Measurements from ENCODE around the gene CUX1. TPM values are rescaled to one million over a fixed set of nuclear protein-coding genes. Genes with fewer than 3 reads are reported as not detected.

The CUX1 gene
- total and polyA plus RNA-seq, 2 of the 13 experiments (the other 11 are each of a cell fraction or from before 2014, with no cell fraction given) = 13.7 to 14.9 TPM

DNA sequence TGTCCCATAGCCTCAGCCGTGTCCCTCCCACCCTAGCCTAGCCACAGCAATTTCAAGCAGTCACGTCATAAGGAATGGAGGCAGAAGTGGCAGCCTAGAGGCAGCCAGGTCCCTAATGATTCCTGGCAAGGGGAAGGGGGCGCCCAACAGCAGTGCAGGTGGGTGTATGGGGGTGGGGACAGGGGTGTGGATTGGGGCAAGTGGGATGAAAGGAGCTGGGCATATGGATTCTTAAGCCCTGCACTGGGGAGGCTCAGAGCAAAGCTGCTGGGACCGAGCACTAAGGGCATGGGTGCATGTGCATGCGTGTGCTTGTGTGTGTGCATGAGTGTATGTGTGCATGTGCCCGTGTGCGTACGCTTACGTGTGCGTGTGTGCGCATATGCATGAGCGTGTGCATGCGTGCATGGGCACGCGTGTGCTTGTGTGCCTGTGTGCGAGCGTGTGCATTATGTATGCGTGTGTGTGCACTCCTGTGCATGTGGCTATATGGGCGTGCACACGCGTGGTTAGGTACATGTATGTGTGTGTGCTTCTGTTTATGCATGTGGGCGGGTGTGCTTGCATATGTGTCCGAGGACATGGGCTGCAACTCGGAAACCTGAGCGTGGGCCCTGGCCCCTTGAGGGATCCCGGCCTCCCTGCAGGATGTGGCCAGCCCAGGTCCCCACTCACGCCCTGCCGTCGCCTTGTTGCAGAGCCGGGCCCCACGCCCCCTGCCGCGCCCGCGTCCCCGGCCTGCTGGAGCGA lies 503.4 kb downstream of the CUX1 start:
- Histone ChIP-seq H3K36me3 (replicated peaks in 1 of 2; ENCODE audit: control insufficient read depth in 1 of 2, insufficient read depth in 2 of 2, low read length in 2 of 2) (no peaks in the 10 kb centered on the region), H3K4me2 (ENCODE audit: low read depth, low read length) (no peak overlapping the region), H4K20me1 (ENCODE audit: insufficient read depth, low read length) (no peaks in the 10 kb centered on the region), H3K9ac (ENCODE audit: insufficient read depth, low read depth, low read length) (no peak overlapping the region), H3K9me3 (ENCODE audit: low read length) (no peaks in the 10 kb centered on the region), H3K4me1 (ENCODE audit: insufficient read depth, low read length) (no peaks in the 10 kb centered on the region), H3K27me3 (ENCODE audit: control insufficient read depth in 1 of 2, insufficient read depth in 2 of 2, low read length in 2 of 2) (no peaks in the 10 kb centered on the region), H3K79me2 (ENCODE audit: insufficient read depth, low read length) (no peaks in the 10 kb centered on the region), H3K4me3 (replicated peaks in 1 of 3; ENCODE audit: insufficient read depth in 1 of 3, low read depth in 2 of 3, low read length in 3 of 3) (no peak overlapping the region), H2AFZ (ENCODE audit: low read length) (no peak overlapping the region), H3K27ac (ENCODE audit: extremely low read length, insufficient read depth, low read length) (no peak overlapping the region)
- WGBS (ENCODE audit: low lambda C conversion rate) = 95% methylated on average over 32 of the region's 37 CpGs
- in situ Hi-C loops (cut with HindIII; ENCODE audit: extremely low pct_ligation_motif_present, low pct_unique_long_range_greater_than_20kb) = no loop called here
- POLR2A ChIA-PET = no interaction called here
- no peak for DNase-seq (ENCODE audit: low spot score)
- FAIRE-seq = no peak
- BruUV-seq (replicated peaks) = no TSS peak
- ATAC-seq = no peak
- CTCF ChIA-PET (ENCODE audit: low intra/inter-chr PET ratio, low total read pairs) = no interaction called here
- TF ChIP-seq FLYWCH1 (CRISPR knock-in tag; IDR thresholded peaks at IDR 0.05) = no peak
- no peak for TF ChIP-seq SP5 (CRISPR knock-in tag; IDR thresholded peaks at IDR 0.05; ENCODE audit: borderline replicate concordance, low read depth)
- intact Hi-C loops (cut with micrococcal nuclease; ENCODE audit: unreplicated experiment) = no loop called here

DNA sequence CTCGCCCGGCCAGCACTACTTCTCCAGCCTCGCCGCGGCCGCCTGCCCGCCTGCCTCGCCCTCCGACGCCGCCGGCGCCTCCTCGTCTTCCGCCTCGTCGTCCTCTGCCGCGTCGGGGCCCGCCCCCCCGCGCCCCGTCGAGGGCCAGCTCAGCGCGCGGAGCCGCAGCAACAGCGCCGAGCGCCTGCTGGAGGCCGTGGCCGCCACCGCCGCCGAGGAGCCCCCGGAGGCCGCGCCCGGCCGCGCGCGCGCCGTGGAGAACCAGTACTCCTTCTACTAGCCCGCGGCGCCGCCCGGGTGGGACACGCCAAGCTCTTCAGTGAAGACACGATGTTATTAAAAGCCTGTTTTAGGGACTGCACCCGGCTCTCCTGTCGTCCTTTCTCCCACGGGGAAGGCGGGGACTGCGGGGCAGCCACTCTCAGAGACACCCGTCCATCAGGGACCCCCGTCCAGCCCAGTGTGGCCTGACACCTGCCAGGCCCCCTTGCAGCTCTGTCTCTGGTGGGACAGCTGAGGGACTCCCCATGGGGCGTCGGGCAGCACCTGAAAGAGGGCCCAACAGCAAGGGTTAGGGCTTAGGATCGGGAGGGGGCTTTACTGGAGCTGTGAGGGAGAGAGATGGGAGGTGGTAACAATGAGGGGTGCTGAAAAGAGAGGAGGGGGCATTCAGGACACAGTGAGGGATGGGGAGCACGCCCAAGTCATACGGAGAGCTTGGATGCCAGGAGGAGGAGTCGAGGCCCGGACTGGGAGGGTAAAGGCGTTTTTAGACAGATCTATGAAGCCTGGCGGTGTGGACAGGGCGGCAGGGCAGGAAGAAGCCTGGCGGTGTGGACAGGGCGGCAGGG lies 504.1 kb downstream of the CUX1 start:
- no peak for DNase-seq (ENCODE audit: low spot score)
- ATAC-seq = no peak
- TF ChIP-seq ZNF850 (CRISPR knock-in tag; conservative IDR thresholded peaks at IDR 0.05) (no peak), ARID2 (CRISPR knock-in tag; IDR thresholded peaks at IDR 0.05; ENCODE audit: borderline replicate concordance) (no peak), SMARCC2 (IDR thresholded peaks at IDR 0.05) (no peak), KDM3A (CRISPR knock-in tag; IDR thresholded peaks at IDR 0.05; ENCODE audit: low read depth) (no peak), DNMT1 (CRISPR knock-in tag; IDR thresholded peaks at IDR 0.05) (no peak), MIER2 (CRISPR knock-in tag; IDR thresholded peaks at IDR 0.05) (no peak), YY1 (IDR thresholded peaks at IDR 0.05; ENCODE audit: insufficient read depth, insufficient replicate concordance, low read depth, low read length) (no peak)
- TF ChIP-seq, protein P1, sequence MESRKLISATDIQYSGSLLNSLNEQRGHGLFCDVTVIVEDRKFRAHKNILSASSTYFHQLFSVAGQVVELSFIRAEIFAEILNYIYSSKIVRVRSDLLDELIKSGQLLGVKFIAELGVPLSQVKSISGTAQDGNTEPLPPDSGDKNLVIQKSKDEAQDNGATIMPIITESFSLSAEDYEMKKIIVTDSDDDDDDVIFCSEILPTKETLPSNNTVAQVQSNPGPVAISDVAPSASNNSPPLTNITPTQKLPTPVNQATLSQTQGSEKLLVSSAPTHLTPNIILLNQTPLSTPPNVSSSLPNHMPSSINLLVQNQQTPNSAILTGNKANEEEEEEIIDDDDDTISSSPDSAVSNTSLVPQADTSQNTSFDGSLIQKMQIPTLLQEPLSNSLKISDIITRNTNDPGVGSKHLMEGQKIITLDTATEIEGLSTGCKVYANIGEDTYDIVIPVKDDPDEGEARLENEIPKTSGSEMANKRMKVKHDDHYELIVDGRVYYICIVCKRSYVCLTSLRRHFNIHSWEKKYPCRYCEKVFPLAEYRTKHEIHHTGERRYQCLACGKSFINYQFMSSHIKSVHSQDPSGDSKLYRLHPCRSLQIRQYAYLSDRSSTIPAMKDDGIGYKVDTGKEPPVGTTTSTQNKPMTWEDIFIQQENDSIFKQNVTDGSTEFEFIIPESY (CRISPR knock-in tag; IDR thresholded peaks at IDR 0.05) = 0 out of 2 replicates have a peak, but pooled peaks have one; percentile 15
- 88% methylated on average over 64 of the region's 73 CpGs for WGBS (ENCODE audit: low lambda C conversion rate)
- Histone ChIP-seq H3K9ac (ENCODE audit: insufficient read depth, low read depth, low read length) (no peak overlapping the region), H3K4me3 (replicated peaks in 1 of 3; ENCODE audit: insufficient read depth in 1 of 3, low read depth in 2 of 3, low read length in 3 of 3) (no peak overlapping the region), H3K4me2 (ENCODE audit: low read depth, low read length) (no peak overlapping the region), H3K27me3 (ENCODE audit: control insufficient read depth in 1 of 2, insufficient read depth in 2 of 2, low read length in 2 of 2) (peaks cover 0 to 2% of the 10 kb centered on the region in 2 experiments; a peak in 2 of 5 replicates), H3K9me3 (ENCODE audit: low read length) (no peaks in the 10 kb centered on the region), H3K79me2 (ENCODE audit: insufficient read depth, low read length) (no peaks in the 10 kb centered on the region), H3K27ac (ENCODE audit: extremely low read length, insufficient read depth, low read length) (no peak overlapping the region), H4K20me1 (ENCODE audit: insufficient read depth, low read length) (no peaks in the 10 kb centered on the region), H3K4me1 (ENCODE audit: insufficient read depth, low read length) (no peaks in the 10 kb centered on the region), H2AFZ (ENCODE audit: low read length) (no peak overlapping the region), H3K36me3 (replicated peaks in 1 of 2; ENCODE audit: control insufficient read depth in 1 of 2, insufficient read depth in 2 of 2, low read length in 2 of 2) (no peaks in the 10 kb centered on the region)
- ChIA-PET POLR2A (no interaction called here), CTCF (ENCODE audit: low intra/inter-chr PET ratio, low total read pairs) (no interaction called here)
- in situ Hi-C loops (cut with HindIII; ENCODE audit: extremely low pct_ligation_motif_present, low pct_unique_long_range_greater_than_20kb) (no loop called here), intact Hi-C loops (cut with micrococcal nuclease; ENCODE audit: unreplicated experiment) (no loop called here)
- BruUV-seq (replicated peaks) = no TSS peak
- no peak for FAIRE-seq
